Heart left ventricle (tissue), 16 donors: ENCODE measurements around the gene ZDBF2. TPM values are rescaled to one million over a fixed set of nuclear protein-coding genes. Genes with fewer than 3 reads are reported as not detected.
A peak's percentile ranks its signal among the peaks of the same experiment; 100 is the strongest.

Experiments used
- ATAC-seq, 4 donors: fragments of 200-7000 bp; cut with Tn5 transposase; one replicate each; pipeline ENCODE4 v1.9.1; 2020 to 2022; ENCODE audit warnings: moderate library complexity in 4 of 4, mild to moderate bottlenecking in 3 of 4, moderate number of reproducible peaks in 1 of 4
- DNase-seq, 5 donors: peaks; one replicate each; pipeline ENCODE4 v3.0.0-alpha.2; 2020
- H3K27ac ChIP-seq, 12 donors: fragments of 200-600 bp; sonication (generic) in 4 of 12; one replicate each; pipeline versions ENCODE4 v1.5.0 to v1.8.0; 2016 to 2022; ENCODE audit warnings: mild to moderate bottlenecking in 2 of 12
- H3K27me3 ChIP-seq, 9 donors: fragments of 200-600 bp; sonication (generic) in 2 of 9; one replicate each; pipeline versions ENCODE4 v1.5.1 to v1.8.0; 2016 to 2022; ENCODE audit warnings: mild to moderate bottlenecking in 3 of 9
- H3K36me3 ChIP-seq, 9 donors: fragments of 200-600 bp; sonication (generic) in 2 of 9; one replicate each; pipeline versions ENCODE4 v1.5.0 to v1.8.0; 2018 to 2022; ENCODE audit warnings: mild to moderate bottlenecking in 2 of 9
- H3K4me1 ChIP-seq, 12 donors: fragments of 200-600 bp; sonication (generic) in 4 of 12; one replicate each; pipeline versions ENCODE4 v1.5.0 to v1.8.0; 2016 to 2022; ENCODE audit warnings: mild to moderate bottlenecking in 3 of 12
- H3K4me3 ChIP-seq, 12 donors: fragments of 200-600 bp; sonication (generic) in 4 of 12; one replicate each; pipeline versions ENCODE4 v1.5.0 to v1.8.0; 2017 to 2022; ENCODE audit warnings: mild to moderate bottlenecking in 9 of 12, moderate library complexity in 4 of 12
- H3K9me3 ChIP-seq, 12 donors: fragments of 200-600 bp; sonication (generic) in 4 of 12; one replicate each; pipeline versions ENCODE4 v1.5.0 to v1.8.0; 2016 to 2022; ENCODE audit warnings: mild to moderate bottlenecking in 1 of 12
- POLR2A ChIP-seq, 2 donors: fragments of 450-650 bp; IDR thresholded peaks; one replicate each; pipeline ENCODE4 v1.6.1; 2017; ENCODE audit warnings: antibody characterized with exemption in 2 of 2, mild to moderate bottlenecking in 2 of 2, moderate library complexity in 2 of 2
- WGBS, 4 donors: extraction: QIAGEN DNeasy Blood & Tissue Kit in 2 of 4; methylation state at CpG; one replicate each; pipeline versions ENCODE4 v1.1.5 to v1.1.7; 2013 to 2018; 5-methylcytosine and 5-hydroxymethylcytosine counted together
- intact Hi-C, 10 donors: fragments of 100-400 bp; cut with DNase I; formaldehyde crosslinking; loops; one replicate each; pipeline versions ENCODE4 v1.11.1 to v1.14.2; 2022
- polyA plus RNA-seq, 2 donors: library from polyadenylated mRNA; stranded (reverse); fragments of 200-250 nt; gene quantifications; one replicate each; pipeline ENCODE4 v1.2.3, GENCODE V29; 2013
- total RNA-seq, 9 donors: library from RNA; depleted of rRNA in 2 of 9; stranded (reverse); fragments of >200 nt in 2 of 9; fragmentation: NEBNext Ultra II Directional in 3 of 9; extraction: Animal tissue kit (Norgen Biotek cat#: 25700) in 3 of 9; gene quantifications; one replicate each; pipeline versions ENCODE4 v1.1.0 to v1.2.4, GENCODE V29; 2016 to 2023
- TF ChIP-seq, protein P1 (sequence below), 12 donors: fragments of 200-600 bp; sonication (generic) in 4 of 12; IDR thresholded peaks; one replicate each; pipeline versions ENCODE4 v1.5.0 to v1.8.0; 2018 to 2022; ENCODE audit warnings: antibody characterized with exemption in 12 of 12, mild to moderate bottlenecking in 5 of 12
- donor health status: ischemic (EF 13 %, LVEDD 7.1; RV severe dilation, severe dysfunction).
- donor health status: healthy with polysubstance abuse.
- donor health status: DM: no; HTN: yes; CAD: no.
- donor health status: DM: no; HTN: no; CAD: no.
- donor health status: ischemic (EF 25% LVEDD 6.9; RV normal size, moderate dysfunction).
- donor health status: ischemic (EF 25% LVEDD 5.7; RV mildly dilated, moderate dysfunction).
- donor health status: healthy.
- donor health status: DM: yes; HTN: yes; CAD: no.
- donor health status: ischemic (EF 35%, LVEDD 5.7; RV mildly dilated, moderate dysfunction).
- donor health status: nonischemic (EF 11% LVEDD 7.7; RV severe dilation, severe dysfunction).
- donor health status: DM: yes; HTN: yes; CAD: no.
- donor health status: PGD.
- donor health status: ischemic (EF 29% LVEDD 5.4; RV normal size, mild dysfunction).
- donor health status: nonischemic (EF 23%, LVEDD 6.1; RV moderate dilation, normal function).

The ZDBF2 gene
- total and polyA plus RNA-seq, 11 donors, result 1.2 to 14.8 (median 7.9) TPM

- Histone ChIP-seq H3K27me3 (peaks cover 10 to 97% (median 52%) of the 10 kb centered on the region in 9 donors), H3K36me3 (no peaks in the 10 kb centered on the region), H3K27ac (no peak overlapping the region), H3K4me1 (no peaks in the 10 kb centered on the region), H3K4me3 (no peak overlapping the region), H3K9me3 (no peaks in the 10 kb centered on the region)
- WGBS, 4 donors, result 42 to 46% (median 44%) methylated on average over 5 of the region's 5 CpGs
- intact Hi-C loops, result loop anchor here in 4 of 10 donors (10.0 kb wide), 1 partner anchor 103 kb away; no protein-coding TSS in a partner anchor
- DNase-seq (no peak), ATAC-seq (no peak)
- TF ChIP-seq POLR2A (IDR thresholded peaks at IDR 0.05), result no peak
- TF ChIP-seq, protein P1, sequence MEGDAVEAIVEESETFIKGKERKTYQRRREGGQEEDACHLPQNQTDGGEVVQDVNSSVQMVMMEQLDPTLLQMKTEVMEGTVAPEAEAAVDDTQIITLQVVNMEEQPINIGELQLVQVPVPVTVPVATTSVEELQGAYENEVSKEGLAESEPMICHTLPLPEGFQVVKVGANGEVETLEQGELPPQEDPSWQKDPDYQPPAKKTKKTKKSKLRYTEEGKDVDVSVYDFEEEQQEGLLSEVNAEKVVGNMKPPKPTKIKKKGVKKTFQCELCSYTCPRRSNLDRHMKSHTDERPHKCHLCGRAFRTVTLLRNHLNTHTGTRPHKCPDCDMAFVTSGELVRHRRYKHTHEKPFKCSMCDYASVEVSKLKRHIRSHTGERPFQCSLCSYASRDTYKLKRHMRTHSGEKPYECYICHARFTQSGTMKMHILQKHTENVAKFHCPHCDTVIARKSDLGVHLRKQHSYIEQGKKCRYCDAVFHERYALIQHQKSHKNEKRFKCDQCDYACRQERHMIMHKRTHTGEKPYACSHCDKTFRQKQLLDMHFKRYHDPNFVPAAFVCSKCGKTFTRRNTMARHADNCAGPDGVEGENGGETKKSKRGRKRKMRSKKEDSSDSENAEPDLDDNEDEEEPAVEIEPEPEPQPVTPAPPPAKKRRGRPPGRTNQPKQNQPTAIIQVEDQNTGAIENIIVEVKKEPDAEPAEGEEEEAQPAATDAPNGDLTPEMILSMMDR (IDR thresholded peaks at IDR 0.05), result no peak
Measured at GRCh38 chr2:206267567-206267966, 6.9 kb upstream of the ZDBF2 start.

GRCh38 chr2:206271065-206271464 is 3.4 kb upstream of the ZDBF2 start:
- no peaks in the 10 kb centered on the region for H3K9me3 ChIP-seq
- H3K36me3 ChIP-seq, result no peaks in the 10 kb centered on the region
- no peak overlapping the region for H3K4me3 ChIP-seq
- no peak for DNase-seq
- intact Hi-C loops, result loop anchor here in 3 of 10 donors (2.0 to 10.0 kb wide), 3 partner anchors 106 to 109 kb away; no protein-coding TSS in a partner anchor
- H3K27ac ChIP-seq, result no peak overlapping the region
- TF ChIP-seq POLR2A (IDR thresholded peaks at IDR 0.05), result no peak
- TF ChIP-seq, protein P1 (IDR thresholded peaks at IDR 0.05), result no peak
- WGBS, 4 donors, result 24 to 37% (median 31%) methylated on average over 1 of the region's 1 CpG
- H3K4me1 ChIP-seq, result peaks cover 0 to 22% (median 1%) of the 10 kb centered on the region in 12 donors
- ATAC-seq, result no peak
- peaks cover 12 to 95% (median 47%) of the 10 kb centered on the region in 9 donors for H3K27me3 ChIP-seq

DNA sequence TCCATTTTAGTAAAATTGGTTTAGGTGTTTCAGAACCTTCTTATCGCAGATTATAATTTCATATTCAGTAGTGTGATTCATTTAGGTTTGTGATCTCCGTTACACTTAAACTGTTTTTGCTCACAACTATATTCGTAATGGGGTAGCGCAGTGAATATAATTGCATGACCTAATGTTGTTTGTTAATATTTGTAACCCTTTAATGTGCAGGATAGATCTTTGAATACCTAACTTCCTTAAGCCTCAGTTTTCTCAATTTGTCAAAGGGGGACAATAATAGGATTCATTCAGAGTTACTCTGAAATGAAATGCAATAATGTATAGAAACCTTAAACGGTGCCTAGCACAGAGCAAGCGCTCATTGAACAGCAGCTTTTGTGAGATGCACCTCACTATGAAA is 558 bp upstream of the ZDBF2 start:
- TF ChIP-seq POLR2A (IDR thresholded peaks at IDR 0.05), result no peak
- TF ChIP-seq, protein P1 (IDR thresholded peaks at IDR 0.05), result no peak
- Histone ChIP-seq H3K27me3 (peaks cover 18 to 97% (median 44%) of the 10 kb centered on the region in 9 donors), H3K4me3 (peak overlapping the region in 10 of 12 donors; percentile 60 to 90 (median 73)), H3K27ac (peak overlapping the region in 4 of 12 donors; percentile 64 to 80 (median 74)), H3K36me3 (no peaks in the 10 kb centered on the region), H3K9me3 (no peaks in the 10 kb centered on the region), H3K4me1 (peaks cover 0 to 30% (median 2%) of the 10 kb centered on the region in 12 donors)
- intact Hi-C loops, result loop anchor here in 2 of 10 donors (5.0 to 10.0 kb wide), 2 partner anchors 109 to 112 kb away; no protein-coding TSS in a partner anchor
- DNase-seq (no peak), ATAC-seq (no peak)
- WGBS, 4 donors, result 18 to 23% (median 21%) methylated on average over 6 of the region's 6 CpGs

- Histone ChIP-seq H3K4me1 (peaks cover 0 to 30% (median 2%) of the 10 kb centered on the region in 12 donors), H3K27ac (peak overlapping the region; percentile 22 to 80 (median 69)), H3K4me3 (peak overlapping the region; percentile 52 to 90 (median 72)), H3K36me3 (no peaks in the 10 kb centered on the region), H3K9me3 (no peaks in the 10 kb centered on the region), H3K27me3 (peaks cover 18 to 95% (median 40%) of the 10 kb centered on the region in 9 donors)
- peak in 3 of 4 donors; percentile 21 to 58 (median 28) for ATAC-seq
- intact Hi-C loops, result loop anchor here in 1 of 10 donors (10.0 kb wide), 1 partner anchor 111 kb away; no protein-coding TSS in a partner anchor
- WGBS, 4 donors, result 3 to 5% (median 4%) methylated on average over 22 to 23 of the region's 23 CpGs
- TF ChIP-seq, protein P1 (IDR thresholded peaks at IDR 0.05), result no peak
- no peak for TF ChIP-seq POLR2A (IDR thresholded peaks at IDR 0.05)
- no peak for DNase-seq
Measured at GRCh38 chr2:206275312-206276055, 1.0 kb downstream of the ZDBF2 start.
